Thyroid gland (tissue), 4 donors: ENCODE measurements around the gene NCAPD2. TPM values are rescaled to one million over a fixed set of nuclear protein-coding genes. Genes with fewer than 3 reads are reported as not detected.

Experiments used
- DNase-seq, 2 donors: peaks; one replicate each; pipeline ENCODE4 v3.0.0-alpha.2; 2019
- H3K27ac ChIP-seq, 3 donors: fragments of 200-600 bp; sonication (generic); 1 replicate in 2 of 3; 2 replicates in 1 of 3; pipeline ENCODE4 v1.5.1; 2016 to 2019; ENCODE audit warnings: mild to moderate bottlenecking in 1 of 3, moderate library complexity in 1 of 3
- H3K27me3 ChIP-seq: fragments of 200-600 bp; sonication (generic); one replicate; pipeline ENCODE4 v1.5.1; 2019
- H3K36me3 ChIP-seq, 2 donors: fragments of 200-600 bp; sonication (generic); one replicate each; pipeline ENCODE4 v1.5.1; 2016 to 2019
- H3K4me1 ChIP-seq, 2 donors: fragments of 200-600 bp; sonication (generic); one replicate each; pipeline ENCODE4 v1.5.1; 2017 to 2019
- H3K4me3 ChIP-seq, 3 donors: fragments of 200-600 bp; sonication (generic); replicated peaks in 1 of 3; 1 replicate in 2 of 3; 2 replicates in 1 of 3; pipeline ENCODE4 v1.5.1; 2016; ENCODE audit warnings: mild to moderate bottlenecking in 1 of 3
- H3K9me3 ChIP-seq: fragments of 200-600 bp; sonication (generic); one replicate; pipeline ENCODE4 v1.5.1; 2017
- CTCF ChIP-seq, 6 experiments: fragments of 200-600 bp in 3 of 6; fragments of 450-650 bp in 3 of 6; sonication (generic) in 3 of 6; IDR thresholded peaks; one replicate each; pipeline ENCODE4 v1.5.1; 2016 to 2019; ENCODE audit warnings: antibody characterized with exemption in 6 of 6, mild to moderate bottlenecking in 2 of 6, inconsistent platforms in 1 of 6, moderate library complexity in 1 of 6
- POLR2A ChIP-seq, 2 donors: fragments of 450-650 bp; IDR thresholded peaks; one replicate each; pipeline ENCODE4 v1.6.1; 2017; ENCODE audit warnings: antibody characterized with exemption in 2 of 2, mild to moderate bottlenecking in 2 of 2, moderate library complexity in 1 of 2
- WGBS, 2 donors: methylation state at CpG; one replicate each; pipeline ENCODE4 v1.1.5; 2017; 5-methylcytosine and 5-hydroxymethylcytosine counted together
- intact Hi-C: fragments of 100-400 bp; cut with DNase I; formaldehyde crosslinking; loops from one replicate; pipeline ENCODE4 v1.15.1; 2023
- total RNA-seq, 4 donors: library from RNA; depleted of rRNA; stranded (reverse); fragments of >200 nt; gene quantifications; one replicate each; pipeline ENCODE4 v1.2.3, GENCODE V29; 2016

The NCAPD2 gene
- total RNA-seq, 4 donors from 2014 or later = 22.4 to 31.8 (median 28.6) TPM

DNA sequence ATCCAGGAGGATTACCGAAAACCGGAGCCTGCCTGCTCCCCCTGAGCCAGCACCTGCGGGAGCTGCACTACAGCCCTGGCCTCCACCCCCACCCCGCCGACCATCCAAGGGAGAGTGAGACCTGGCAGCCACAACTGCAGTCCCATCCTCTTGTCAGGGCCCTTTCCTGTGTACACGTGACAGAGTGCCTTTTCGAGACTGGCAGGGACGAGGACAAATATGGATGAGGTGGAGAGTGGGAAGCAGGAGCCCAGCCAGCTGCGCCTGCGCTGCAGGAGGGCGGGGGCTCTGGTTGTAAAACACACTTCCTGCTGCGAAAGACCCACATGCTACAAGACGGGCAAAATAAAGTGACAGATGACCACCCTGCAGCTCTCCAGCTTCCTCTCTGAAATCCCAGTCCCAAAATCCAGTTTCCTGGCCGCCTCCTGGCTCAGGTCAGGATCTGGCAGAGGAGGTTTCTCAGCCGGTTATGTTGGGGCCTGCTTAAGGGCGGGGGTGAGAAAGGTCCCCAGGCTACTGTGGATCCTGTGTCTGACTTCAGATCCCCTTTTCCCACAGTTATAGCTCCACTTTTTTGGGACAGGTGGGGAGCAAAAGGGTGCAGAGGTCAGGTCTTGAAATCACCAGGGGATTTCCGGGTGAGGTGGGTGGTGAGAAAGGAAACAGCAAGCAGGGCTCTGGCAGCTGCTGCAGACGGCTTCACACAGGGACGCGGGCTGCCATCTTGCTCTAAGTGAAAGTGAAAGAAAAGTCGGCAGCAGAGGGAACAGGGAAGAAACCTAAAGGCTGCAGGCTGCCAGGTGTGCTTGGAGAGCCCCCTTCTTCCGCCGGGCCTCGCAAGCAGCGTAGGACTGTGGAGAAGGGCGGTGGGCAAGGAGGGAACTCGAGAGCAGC, 42.3 kb upstream of the NCAPD2 start, which contains the start of gene TAPBPL:
Gene TAPBPL, plus strand, starts transcription at position 695 of the 897 bp plus-strand sequence. CDS start 207 bp downstream, outside the sequence.
- H3K36me3 ChIP-seq = no peaks in the 10 kb centered on the region
- TF ChIP-seq CTCF (IDR thresholded peaks at IDR 0.05) (peak in 1 of 6 experiments; percentile 7), POLR2A (IDR thresholded peaks at IDR 0.05) (peak; percentile 50 to 96)
- 0 to 1% methylated on average over 15 to 27 of the region's 27 CpGs for WGBS, 2 donors
- H3K9me3 ChIP-seq = no peaks in the 10 kb centered on the region
- no peaks in the 10 kb centered on the region for H3K27me3 ChIP-seq
- H3K4me3 ChIP-seq = peak within 1 kb of the TSS; percentile 13 to 74 (median 21)
- peak; percentile 92 to 94 for DNase-seq
- intact Hi-C loops = no loop called here
- H3K4me1 ChIP-seq = peaks cover 34 to 46% of the 10 kb centered on the region in 2 donors
- peak within 1 kb of the TSS; percentile 99 for H3K27ac ChIP-seq

DNA sequence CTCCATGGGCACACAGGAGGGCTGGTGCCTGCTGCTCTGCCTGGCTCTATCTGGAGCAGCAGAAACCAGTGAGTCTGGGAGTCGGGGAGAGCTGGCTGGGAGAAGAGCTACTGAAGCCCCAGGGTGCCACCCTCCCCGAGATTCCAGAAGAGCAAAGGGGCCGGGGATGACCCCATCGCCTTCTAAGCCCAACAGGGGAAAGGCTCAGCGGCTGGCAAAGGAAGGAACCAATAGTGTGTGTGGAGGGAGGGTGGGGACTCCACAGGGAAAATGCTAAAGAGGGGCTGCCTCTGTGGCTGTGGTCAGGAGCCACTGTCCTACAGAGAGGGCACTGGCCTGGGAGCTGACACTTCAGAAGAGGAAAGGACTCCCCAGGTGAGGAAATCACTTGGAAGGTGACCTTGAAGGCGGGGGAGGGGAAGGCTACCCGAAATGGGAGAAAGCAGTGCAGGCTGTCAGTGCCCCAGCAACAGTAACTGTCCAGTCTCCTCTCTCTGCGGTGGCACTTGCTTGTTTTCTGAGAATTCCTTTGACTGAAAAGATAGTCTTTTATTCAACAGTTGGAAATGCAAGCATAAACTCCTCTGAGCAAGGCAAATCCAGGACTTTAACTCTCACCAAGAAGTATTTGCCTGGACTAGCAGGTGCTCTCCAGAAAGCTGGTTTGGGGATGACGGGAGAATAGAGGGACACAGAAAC, 41.5 kb upstream of the NCAPD2 start:
- intact Hi-C loops = no loop called here
- Histone ChIP-seq H3K27ac (peak overlapping the region; percentile 99), H3K27me3 (no peaks in the 10 kb centered on the region), H3K9me3 (no peaks in the 10 kb centered on the region), H3K4me3 (peak overlapping the region; percentile 13 to 74 (median 21)), H3K4me1 (peaks cover 29 to 41% of the 10 kb centered on the region in 2 donors), H3K36me3 (peaks cover 3% of the 10 kb centered on the region in 2 donors)
- TF ChIP-seq POLR2A (IDR thresholded peaks at IDR 0.05) (peak in 1 of 2 donors; percentile 53), CTCF (IDR thresholded peaks at IDR 0.05) (no peak)
- DNase-seq = peak; percentile 74 to 86
- WGBS, 2 donors = 3 to 12% methylated on average over 9 of the region's 9 CpGs

DNA sequence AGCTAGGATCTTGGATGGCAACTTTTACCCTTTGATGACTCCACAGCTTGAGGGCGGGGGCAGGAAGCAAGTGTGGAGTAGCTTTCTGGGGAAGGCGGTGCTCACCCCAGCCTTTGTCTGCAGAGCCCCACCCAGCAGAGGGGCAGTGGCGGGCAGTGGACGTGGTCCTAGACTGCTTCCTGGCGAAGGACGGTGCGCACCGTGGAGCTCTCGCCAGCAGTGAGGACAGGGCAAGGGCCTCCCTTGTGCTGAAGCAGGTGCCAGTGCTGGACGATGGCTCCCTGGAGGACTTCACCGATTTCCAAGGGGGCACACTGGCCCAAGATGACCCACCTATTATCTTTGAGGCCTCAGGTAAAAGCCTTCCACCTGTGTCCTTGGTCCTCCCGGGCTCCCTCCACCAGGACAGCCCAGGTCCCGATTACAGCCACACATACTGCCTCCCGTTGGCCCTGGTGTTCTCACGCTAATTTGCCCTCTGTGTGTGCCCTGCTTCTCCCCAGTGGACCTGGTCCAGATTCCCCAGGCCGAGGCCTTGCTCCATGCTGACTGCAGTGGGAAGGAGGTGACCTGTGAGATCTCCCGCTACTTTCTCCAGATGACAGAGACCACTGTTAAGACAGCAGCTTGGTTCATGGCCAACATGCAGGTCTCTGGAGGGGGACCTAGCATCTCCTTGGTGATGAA, 40.8 kb upstream of the NCAPD2 start:
- no peaks in the 10 kb centered on the region for H3K9me3 ChIP-seq
- no peak for TF ChIP-seq POLR2A (IDR thresholded peaks at IDR 0.05)
- TF ChIP-seq CTCF (IDR thresholded peaks at IDR 0.05) = no peak
- no peaks in the 10 kb centered on the region for H3K27me3 ChIP-seq
- H3K27ac ChIP-seq = peak overlapping the region; percentile 99
- H3K4me1 ChIP-seq = peaks cover 22 to 35% of the 10 kb centered on the region in 2 donors
- WGBS, 2 donors = 68 to 72% methylated on average over 12 to 14 of the region's 17 CpGs
- peak overlapping the region in 1 of 3 donors; percentile 74 for H3K4me3 ChIP-seq
- peaks cover 10% of the 10 kb centered on the region in 2 donors for H3K36me3 ChIP-seq
- DNase-seq = peak; percentile 27 to 30
- intact Hi-C loops = no loop called here

DNA sequence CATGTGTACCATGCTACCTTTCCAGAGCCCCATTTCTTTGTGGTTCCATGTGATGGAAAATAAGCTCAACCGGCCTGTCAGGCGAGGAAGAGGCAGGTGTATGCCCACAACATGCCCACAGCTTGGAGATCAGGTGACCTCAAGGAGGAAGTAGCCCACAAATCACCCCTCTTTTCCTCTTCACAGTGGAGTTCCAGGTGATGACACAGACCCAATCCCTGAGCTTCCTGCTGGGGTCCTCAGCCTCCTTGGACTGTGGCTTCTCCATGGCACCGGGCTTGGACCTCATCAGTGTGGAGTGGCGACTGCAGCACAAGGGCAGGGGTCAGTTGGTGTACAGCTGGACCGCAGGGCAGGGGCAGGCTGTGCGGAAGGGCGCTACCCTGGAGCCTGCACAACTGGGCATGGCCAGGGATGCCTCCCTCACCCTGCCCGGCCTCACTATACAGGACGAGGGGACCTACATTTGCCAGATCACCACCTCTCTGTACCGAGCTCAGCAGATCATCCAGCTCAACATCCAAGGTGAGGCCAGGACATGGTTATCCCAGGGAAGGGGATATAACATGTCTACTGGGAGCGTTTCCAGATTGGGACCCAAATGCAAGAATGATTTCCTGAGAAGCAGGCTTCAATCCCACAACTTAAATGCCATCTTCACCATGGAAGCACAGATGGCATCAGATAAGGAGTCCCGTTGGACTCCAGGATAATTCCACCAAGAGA, 36.5 kb upstream of the NCAPD2 start:
- WGBS, 2 donors = 90 to 95% methylated on average over 8 to 12 of the region's 12 CpGs
- Histone ChIP-seq H3K27ac (no peak overlapping the region), H3K36me3 (peaks cover 36 to 47% of the 10 kb centered on the region in 2 donors), H3K4me3 (no peak overlapping the region), H3K27me3 (no peaks in the 10 kb centered on the region), H3K4me1 (peaks cover 7 to 12% of the 10 kb centered on the region in 2 donors), H3K9me3 (no peaks in the 10 kb centered on the region)
- TF ChIP-seq POLR2A (IDR thresholded peaks at IDR 0.05) (no peak), CTCF (IDR thresholded peaks at IDR 0.05) (no peak)
- intact Hi-C loops = no loop called here
- no peak for DNase-seq
